Activated T-cell treated with anti-CD3 and anti-CD28 coated beads for 4 hours (primary cell): ENCODE results near the gene FMR1NB.

Source experiments
- DNase-seq: peaks from one replicate; pipeline ENCODE4 v3.0.0-alpha.2; 2020

The FMR1NB gene, protein sequence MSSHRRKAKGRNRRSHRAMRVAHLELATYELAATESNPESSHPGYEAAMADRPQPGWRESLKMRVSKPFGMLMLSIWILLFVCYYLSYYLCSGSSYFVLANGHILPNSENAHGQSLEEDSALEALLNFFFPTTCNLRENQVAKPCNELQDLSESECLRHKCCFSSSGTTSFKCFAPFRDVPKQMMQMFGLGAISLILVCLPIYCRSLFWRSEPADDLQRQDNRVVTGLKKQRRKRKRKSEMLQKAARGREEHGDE

DNA sequence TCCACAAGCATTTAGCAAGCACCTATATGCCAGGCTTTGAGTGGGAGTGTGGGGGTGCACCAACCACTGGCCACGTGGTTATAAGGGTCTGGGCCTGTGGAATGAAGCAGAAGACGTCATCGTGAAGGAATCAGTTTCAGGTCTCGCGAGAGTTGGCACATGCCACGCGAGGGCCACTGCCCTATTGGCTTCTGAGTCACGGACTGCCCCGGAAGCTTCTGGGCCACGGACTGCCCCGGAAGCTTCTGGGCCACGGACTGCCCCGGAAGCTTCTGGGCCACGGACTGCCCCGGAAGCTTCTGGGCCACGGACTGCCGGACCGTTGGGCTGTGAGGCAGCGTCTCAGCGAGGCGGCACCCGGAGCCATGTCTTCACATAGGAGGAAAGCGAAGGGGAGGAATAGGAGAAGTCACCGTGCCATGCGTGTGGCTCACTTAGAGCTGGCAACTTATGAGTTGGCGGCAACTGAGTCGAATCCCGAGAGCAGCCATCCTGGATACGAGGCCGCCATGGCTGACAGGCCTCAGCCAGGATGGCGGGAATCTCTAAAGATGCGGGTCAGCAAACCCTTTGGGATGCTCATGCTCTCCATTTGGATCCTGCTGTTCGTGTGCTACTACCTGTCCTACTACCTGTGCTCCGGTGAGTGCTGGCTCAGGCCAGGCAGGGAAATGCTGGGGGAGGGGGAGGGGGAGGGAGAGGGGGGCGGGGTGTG, at the start of gene FMR1NB:
Gene FMR1NB (plus strand): TSS at position 300 of the 715 bp plus-strand sequence. CDS start 66 bp downstream, at position 366.
- DNase-seq: no peak

DNA sequence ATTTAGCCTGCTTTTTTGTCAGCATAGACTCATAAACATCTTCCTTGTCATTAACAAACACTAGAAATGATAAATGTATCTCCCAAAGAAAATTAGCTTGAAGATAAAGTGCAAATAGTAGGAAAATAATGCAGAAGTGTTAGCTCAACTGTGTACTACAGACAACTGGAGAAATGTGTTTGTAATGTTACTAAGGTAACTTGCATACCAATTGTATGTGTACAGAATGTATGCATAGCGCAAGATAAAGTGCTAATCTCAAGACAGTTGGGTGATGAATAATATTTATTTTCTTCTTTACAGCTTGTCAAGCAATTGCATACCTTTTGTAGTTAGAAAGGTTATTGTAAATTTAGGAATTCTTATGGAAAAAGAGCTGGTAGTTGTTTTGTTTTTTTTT, 47.3 kb upstream of the FMR1NB start:
- DNase-seq: no peak

DNA sequence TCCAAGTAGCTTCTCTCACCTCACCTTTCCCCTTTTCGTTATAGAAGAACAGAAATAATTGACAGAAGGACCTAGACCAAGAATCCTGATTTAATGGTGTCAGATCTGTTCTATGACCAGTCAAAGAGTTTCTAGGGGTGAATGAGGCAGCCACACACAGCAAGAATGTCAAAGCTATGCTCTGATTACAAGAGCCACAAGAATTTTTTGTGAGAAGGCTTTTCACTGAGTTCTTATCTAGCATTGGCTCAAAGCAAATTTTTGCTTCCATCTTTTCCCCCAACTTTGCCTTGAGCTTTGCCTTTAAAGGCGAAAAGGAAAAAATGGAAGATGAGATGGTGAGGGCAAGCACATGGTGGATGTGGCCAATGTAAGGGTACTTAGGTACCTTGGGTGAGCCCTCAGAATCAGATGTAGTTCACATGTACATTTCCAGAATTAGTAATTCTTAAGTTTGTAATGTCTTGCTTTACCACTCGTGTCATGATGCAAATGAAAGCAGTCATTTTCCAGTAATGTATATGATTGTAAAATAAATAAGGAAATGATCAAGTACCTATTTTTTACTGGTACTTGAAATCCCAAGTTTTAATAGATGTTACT, 45.9 kb upstream of the FMR1NB start:
- no peak for DNase-seq

DNA sequence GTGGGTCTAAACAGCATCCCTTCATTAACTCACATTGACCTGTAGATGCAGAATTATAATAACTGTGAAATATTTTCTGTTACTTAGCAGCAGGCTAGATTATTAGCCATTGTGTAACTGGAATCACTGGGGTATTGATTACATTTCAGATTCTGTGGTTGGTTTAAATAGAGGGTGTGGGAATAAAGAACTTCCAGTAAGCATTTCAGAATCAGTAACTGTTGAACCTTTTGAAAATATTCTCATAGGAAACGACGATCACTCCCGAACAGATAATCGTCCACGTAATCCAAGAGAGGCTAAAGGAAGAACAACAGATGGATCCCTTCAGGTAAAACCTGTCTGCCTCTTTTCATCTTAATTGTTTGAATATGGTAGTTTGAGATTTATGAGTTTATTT, 35.9 kb upstream of the FMR1NB start:
- DNase-seq: no peak

DNA sequence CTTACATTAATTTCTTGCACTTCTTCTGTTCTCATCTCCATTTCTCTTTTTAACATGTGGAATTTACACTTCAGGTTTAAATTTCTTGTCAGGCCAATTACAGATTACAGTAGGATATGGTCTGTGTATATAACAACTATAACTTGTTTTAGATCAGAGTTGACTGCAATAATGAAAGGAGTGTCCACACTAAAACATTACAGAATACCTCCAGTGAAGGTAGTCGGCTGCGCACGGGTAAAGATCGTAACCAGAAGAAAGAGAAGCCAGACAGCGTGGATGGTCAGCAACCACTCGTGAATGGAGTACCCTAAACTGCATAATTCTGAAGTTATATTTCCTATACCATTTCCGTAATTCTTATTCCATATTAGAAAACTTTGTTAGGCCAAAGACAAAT, 32.6 kb upstream of the FMR1NB start:
- DNase-seq: no peak

DNA sequence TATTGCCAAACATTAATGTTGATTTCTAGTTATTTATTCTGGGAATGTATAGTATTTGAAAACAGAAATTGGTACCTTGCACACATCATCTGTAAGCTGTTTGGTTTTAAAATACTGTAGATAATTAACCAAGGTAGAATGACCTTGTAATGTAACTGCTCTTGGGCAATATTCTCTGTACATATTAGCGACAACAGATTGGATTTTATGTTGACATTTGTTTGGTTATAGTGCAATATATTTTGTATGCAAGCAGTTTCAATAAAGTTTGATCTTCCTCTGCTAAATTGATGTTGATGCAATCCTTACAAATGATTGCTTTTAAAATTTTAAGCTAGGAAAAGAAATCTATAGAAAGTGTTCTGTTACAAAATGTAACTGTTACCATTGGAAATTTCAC, 30.8 kb upstream of the FMR1NB start:
- DNase-seq: no peak

DNA sequence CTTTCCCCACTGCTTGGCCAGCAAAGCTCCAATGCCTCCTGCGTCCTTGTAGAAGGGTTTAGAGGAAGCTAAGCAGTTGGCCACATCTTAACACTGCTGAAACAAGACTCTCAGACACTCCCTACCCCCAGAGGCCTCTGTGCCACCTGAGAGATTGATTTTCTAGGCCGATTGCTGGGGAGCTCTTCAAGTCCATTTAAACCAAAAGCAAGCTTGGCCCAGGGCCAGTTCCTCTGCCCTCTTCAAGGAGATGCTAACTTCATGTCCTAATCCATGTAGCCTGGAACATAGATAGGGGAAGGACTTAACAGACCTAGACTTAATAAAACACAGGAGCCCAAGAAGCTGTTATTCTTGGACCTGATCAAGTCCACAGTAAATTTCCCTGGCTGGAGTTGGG, 27.2 kb upstream of the FMR1NB start:
- DNase-seq: no peak

DNA sequence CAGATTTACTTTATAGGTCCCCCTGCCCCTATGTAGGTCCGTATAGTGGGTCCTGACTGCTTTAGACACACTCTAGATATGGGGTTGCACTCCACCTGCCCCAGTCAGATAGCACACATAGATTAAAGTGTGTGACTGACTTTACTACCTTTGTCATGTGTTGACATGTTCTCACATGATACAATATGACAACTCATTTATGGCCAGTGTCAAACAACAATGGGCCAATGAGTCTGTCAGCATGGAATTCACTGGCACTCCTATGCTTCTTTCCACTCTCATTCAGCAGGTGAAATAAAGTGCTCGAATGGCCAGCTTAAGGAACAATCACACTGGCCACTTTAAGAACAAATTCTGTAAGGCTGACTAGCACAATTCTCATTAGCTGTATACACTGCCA, 23.8 kb upstream of the FMR1NB start:
- no peak for DNase-seq

DNA sequence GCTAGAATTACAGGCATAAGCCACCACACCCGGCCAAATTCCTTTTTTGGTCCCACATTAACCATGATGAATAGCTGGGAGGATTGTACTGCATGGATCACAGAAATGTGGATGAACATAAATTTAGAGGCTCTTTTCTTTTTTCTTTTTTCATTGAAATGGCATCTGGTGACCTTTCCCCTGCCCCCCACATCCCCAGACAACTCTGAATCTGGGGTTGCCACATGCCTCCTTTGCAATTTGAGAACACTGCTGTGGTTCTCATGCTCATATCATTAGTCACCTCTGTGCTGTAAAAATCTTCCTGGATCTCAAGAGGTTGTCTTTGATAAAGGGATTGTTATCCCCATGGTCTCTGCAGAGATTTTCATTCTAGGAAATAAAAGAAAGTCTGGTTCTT, 22.8 kb upstream of the FMR1NB start:
- no peak for DNase-seq

DNA sequence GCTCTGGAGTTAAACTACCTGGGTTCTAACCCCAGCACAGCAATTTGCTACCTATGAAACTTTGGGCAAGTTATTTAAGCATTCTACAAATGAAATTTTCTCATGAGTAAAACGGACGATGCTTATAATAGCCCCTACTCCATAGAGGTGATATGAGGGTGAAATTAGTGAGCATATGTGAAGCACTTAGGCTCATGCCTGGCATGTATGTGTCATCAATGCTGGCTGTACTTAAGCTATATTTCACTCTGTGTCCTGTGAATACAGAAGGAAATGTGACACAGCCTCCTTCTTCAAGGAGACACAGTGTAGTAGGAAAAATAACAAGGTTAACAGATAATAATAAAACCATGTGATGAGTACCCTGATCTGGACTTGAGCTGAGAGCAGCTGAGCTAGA, 20.4 kb upstream of the FMR1NB start:
- no peak for DNase-seq

DNA sequence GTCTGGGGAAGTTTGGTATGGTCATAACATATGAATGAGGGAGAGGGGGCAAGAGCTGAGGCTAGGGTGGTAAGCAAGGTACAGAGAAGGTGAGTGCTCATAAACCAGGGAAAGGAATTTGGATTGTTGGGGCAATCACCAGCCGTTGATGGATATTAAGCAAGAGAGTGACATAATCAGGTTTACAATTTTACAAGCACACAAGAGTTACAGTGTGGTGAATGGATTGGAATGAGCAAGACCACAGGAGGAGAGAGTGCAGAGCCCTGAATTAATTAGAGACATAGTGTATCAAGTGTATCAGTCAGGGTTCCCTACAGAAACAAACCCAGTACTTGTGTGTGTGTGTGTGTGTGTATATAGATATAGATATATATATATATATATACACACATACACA, 18.7 kb upstream of the FMR1NB start:
- no peak for DNase-seq

DNA sequence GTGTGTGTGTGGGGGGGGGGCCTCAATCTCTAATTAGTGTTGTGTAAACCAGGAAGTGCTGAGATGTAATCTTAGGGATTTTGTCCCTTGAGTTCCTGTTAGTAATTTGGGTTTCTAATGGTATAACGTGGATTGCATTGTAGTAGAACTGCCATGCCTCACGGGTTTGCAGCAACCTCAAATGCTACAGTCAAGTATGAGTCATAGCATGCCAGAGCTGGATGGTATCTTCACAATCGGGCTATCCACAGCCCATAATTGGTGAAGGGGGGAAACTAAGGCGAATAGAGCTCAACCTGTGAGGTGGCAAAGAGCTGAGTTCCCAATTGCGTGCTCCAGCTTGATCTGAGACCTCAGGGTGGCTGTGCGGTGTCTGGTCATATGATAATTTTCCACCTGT, 2.2 kb upstream of the FMR1NB start:
- no peak for DNase-seq

DNA sequence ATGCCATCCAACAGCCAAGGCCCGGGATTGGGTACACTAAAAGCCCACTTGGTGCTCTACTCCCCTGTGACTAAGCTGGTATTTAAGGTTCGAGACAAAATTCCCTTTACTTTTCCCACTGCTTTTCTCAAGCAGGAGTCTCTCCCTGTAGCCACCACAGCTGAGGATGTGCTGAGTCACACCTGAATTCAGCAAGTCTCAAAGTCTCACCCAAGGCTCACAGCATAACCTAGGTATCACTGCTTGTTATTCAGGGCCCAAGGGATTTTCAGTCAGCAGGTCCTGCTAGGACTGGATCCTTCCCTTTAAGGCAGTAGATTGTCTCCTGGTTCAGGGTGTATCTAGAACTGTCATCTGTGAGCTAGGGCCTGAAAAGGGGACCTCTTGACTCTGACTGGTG, 39.2 kb downstream of the FMR1NB start:
- DNase-seq: no peak

DNA sequence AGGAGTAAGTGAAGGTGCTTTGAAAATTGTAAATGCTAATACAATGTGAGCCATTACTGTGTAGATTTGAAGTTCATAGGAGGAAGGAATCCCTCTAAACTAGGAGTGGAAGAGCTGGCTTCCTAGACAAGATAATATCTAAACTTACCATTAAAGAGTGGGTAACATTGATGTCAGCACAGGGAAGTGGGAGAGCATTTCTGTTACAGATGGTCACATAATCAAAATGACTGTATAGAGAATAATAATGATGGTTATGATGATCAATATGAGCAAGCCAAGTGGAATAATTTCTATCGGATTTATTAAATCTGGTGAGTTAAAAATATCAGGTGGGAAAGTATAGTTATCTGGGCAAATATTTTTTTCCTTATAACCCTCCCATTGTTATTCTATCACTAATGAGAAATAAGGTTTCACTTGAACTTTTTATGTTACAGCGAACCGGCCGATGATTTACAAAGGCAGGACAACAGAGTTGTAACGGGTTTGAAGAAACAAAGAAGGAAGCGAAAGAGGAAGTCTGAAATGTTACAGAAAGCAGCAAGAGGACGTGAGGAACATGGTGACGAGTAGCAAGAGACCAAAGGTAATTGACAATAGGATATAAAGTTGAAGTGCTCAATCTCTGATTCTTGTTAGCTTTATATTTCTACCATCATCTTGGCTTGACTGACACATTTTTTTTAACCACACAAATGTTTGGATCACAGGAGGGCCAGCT, 43.5 kb downstream of the FMR1NB start:
- DNase-seq: no peak

DNA sequence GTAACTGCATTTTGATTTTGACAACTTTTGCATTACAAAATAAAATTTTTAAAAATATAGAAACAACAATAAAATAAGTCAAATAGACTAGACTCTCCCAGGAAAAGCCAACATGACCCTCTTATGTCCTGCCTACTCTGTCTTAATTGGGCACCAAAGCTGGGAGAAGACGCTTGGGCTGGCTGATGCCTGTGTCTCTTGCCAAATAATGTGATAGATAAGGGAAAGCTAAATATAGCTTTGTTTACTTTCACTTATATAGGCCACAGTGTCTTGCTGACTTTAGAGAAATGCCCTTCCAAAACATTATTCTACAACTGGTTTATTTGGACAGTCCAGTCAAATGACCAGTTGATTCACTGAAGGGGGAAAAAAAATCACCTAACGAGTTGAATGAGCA, 54.2 kb downstream of the FMR1NB start:
- DNase-seq: no peak

DNA sequence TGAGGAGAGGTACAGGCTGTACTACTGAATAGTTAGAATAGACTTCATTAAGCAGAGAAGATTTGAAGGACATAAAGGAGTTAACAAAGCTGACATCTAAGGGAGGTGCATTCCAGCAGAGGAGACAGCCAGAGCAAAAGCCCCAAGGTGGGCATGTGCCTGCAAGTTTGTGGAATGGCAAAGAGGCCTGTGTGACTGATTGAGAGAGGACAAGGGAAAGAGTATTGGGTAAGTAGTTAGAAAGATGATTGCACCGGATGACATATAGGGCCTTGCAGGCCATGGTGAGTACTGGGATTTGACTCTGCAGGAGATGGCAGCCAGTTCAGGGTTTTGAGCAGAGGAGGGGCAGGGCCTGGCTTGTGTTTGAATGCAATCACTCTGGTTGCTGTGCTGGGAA, 55.9 kb downstream of the FMR1NB start:
- DNase-seq: no peak

DNA sequence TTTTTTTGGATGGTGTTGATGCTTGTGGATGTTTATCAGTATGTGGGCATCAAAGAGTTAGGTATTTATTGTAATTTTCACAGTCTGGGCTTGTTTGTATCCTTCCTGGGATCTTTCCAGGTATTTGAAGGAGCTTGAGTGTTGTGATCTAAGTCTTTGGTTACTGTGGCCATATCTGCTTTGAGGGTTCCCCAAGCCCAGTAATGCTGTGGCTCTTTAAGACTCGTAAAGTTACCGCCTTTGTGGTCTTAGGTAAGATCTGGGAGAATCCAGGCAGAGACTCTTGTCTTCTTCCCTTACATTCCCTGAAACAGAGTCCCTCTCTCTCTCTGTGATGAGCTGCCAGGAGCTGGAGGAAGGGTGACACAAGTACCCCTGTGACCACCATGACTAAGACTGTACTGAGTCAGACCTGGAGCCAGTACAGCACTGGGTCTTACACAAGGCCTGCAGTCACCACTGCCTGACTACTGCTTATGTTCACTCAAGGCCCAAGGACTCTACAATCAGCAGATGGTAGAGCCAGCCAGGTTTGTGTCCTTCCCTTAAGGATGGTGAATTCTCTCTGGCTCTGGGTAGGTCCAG, 62.2 kb downstream of the FMR1NB start:
- DNase-seq: no peak

DNA sequence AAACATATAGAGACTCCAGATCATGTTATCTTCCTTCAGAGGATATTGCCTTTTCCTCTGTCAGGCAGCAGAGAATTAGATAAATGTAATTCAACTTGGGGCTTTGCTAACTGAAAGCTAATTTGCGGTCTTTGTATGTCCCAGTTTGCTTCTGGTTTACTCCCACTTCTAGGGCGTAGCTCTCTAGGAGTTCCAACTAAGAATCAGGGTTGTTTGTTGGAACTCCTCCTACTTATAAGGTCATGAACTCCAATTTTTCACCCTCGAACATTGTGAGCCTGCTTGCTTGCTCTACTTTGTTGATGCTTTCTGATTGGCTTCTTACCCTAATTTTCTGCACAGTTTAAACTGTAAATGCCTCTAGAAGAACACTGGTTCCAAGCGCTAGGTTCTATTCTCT, 66.1 kb downstream of the FMR1NB start:
- no peak for DNase-seq

DNA sequence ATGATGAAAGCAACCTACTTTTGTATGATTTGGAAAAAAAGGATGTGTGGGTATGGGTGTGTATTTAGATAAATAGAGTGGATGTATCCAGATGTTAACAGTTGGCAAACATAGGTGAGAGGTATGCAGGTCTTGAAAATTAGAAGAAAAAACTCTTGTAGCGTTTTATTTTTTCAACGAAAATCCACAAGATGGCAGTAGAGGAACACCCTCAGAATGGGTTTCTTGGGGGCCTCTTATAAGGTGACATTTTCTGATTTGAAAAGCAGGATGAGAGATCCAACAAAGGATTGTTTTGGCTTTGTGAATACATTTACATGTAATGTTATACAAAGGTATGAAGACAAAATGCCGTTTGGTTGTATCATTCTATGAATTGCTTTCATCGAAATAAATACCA, 68.3 kb downstream of the FMR1NB start:
- DNase-seq: no peak

DNA sequence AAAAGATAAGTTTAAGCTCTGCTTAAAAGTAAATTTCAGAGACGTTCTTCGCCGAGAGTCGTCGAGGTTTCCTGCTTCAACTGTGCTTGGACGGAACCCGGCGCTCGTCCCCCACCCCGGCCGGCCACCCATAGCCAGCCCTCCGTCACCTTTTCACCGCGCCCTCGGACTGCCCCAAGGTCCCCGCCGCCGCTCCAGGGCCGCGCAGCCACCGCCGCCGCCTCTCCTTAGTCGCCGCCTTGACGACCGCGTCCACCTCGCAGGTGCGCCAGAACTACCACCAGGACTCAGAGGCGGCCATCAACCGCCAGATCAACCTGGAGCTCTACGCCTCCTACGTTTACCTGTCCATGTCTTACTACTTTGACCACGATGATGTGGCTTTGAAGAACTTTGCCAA, 70.8 kb downstream of the FMR1NB start:
- no peak for DNase-seq

DNA sequence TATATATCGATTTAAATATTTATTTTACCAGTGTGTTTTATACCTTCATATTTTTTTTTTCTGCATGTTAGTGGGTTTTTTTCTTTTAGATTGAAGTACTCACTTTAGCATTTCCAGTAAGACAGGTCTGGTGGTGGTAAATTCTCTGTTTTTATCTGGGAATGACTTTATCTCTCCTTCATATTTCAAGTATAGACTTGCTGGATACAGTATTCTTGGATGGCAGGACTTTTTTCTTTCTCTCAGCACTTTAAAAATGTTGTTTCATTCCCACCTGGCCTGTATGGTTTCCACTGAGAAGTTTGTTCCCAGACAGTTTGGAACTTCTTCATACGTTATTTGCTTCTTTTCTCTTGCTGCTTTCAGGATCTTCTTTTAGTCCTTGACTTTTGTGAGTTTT, 86.1 kb downstream of the FMR1NB start:
- DNase-seq: no peak

DNA sequence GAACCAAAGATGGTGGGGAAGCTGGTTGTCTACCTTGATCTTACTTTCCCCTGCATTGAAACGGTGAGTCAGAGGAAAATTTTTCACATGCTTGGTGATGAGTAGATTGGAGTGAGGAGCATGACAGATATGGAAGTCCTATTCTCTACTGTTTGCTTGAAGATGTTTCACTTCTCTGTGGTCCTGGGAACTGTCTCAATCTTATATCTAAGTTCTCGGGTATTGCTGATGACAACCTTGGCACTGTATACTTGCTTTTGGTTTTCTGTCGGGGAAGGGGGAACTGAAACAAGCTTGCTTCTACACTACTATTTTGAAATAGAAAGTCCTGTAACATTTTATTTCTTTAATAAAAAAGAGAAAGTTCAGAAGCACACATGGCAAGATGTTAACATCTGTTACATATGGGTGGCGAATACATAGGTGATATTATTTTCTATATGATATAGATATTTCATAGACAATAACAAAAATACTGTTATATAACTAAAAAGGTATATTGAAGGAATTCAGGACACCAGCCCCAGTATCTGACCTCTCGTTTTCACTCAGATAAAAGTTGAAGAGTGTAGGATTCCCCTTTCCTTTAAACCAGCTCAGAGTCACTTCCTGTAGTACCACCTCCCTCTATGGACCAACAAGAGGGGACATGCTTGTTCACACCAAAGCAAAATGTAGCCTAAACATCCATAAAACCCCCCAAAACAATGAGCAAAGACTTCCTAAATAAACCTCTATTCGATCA, 88.8 kb downstream of the FMR1NB start:
- no peak for DNase-seq

DNA sequence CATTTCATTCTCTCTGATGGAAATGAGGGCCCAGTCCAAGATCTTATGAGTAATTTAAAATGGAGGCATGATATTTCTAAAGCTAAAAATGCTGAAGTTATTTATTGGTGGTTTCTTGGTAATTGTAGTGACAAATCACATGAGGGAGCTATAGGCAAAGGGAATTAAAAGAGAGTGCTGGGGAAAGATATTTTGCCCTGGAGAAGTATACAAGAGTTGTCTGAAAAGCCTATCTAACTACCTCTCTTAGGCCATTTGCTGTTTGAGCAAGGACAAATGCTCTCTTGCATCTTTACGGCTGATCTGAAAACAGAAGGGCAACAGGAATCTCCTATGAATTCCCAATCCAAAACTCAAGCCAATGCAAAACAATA, 89.4 kb downstream of the FMR1NB start:
- DNase-seq: no peak
